Measurements from ENCODE around the gene LRIG3. TPM values are rescaled to one million over a fixed set of nuclear protein-coding genes. Genes with fewer than 3 reads are reported as not detected.
"Not testable (repeated sequence)": the region's sequence is repeated elsewhere in the genome, so short reads cannot be mapped to it uniquely, and the experiment has no call there.

Gene LRIG3
- total and polyA plus RNA-seq, 8 donors = 26.8 to 61.1 (median 40.6) TPM

- no peaks in the 10 kb centered on the region for H3K27me3 ChIP-seq
- no peaks in the 10 kb centered on the region for H3K4me1 ChIP-seq
- ATAC-seq (no peak), DNase-seq (no peak)
- H3K9me3 ChIP-seq = no peaks in the 10 kb centered on the region
- intact Hi-C loops (cut with DNase I) = no loop called here
- TF ChIP-seq, protein P1, sequence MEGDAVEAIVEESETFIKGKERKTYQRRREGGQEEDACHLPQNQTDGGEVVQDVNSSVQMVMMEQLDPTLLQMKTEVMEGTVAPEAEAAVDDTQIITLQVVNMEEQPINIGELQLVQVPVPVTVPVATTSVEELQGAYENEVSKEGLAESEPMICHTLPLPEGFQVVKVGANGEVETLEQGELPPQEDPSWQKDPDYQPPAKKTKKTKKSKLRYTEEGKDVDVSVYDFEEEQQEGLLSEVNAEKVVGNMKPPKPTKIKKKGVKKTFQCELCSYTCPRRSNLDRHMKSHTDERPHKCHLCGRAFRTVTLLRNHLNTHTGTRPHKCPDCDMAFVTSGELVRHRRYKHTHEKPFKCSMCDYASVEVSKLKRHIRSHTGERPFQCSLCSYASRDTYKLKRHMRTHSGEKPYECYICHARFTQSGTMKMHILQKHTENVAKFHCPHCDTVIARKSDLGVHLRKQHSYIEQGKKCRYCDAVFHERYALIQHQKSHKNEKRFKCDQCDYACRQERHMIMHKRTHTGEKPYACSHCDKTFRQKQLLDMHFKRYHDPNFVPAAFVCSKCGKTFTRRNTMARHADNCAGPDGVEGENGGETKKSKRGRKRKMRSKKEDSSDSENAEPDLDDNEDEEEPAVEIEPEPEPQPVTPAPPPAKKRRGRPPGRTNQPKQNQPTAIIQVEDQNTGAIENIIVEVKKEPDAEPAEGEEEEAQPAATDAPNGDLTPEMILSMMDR (IDR thresholded peaks at IDR 0.05) = no peak
- no peak overlapping the region for H3K4me3 ChIP-seq
- H3K36me3 ChIP-seq = peaks cover 5 to 7% of the 10 kb centered on the region in 2 donors
- no peak overlapping the region for H3K27ac ChIP-seq
These were observed 13.4 kb downstream of the LRIG3 start for GRCh38 chr12:58906917-58907316.

DNA sequence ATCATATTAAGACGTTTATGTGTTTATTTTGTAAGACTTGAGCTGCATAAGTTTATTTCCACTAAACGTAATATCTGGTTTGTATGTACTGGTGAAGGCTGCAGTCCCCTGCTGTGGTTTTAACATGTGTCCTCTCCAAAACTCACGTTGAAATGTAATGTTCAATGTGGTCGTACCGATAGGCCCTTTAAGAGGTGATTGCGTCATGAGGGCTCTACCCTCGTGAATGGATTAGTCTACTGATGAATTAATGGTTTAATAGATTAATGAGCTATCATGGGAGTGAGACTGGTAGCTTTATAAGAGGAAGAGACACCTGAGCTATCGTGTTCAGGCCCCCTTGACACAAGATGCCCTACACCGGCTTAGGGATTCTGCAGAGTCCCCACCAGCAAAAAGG lies 14.9 kb downstream of the LRIG3 start:
- ATAC-seq (no peak), DNase-seq (no peak)
- Histone ChIP-seq H3K4me1 (no peaks in the 10 kb centered on the region), H3K27ac (no peak overlapping the region), H3K36me3 (peaks cover 5 to 7% of the 10 kb centered on the region in 2 donors), H3K9me3 (no peaks in the 10 kb centered on the region), H3K27me3 (no peaks in the 10 kb centered on the region), H3K4me3 (no peak overlapping the region)
- intact Hi-C loops (cut with DNase I) = no loop called here
- TF ChIP-seq, protein P1 (IDR thresholded peaks at IDR 0.05) = no peak

GRCh38 chr12:58902726-58903125 lies 17.6 kb downstream of the LRIG3 start:
- H3K4me1 ChIP-seq; H3K27ac ChIP-seq; DNase-seq; ATAC-seq; intact Hi-C loops (cut with DNase I); H3K4me3 ChIP-seq; H3K36me3 ChIP-seq; H3K9me3 ChIP-seq; H3K27me3 ChIP-seq: not testable (repeated sequence)

GRCh38 chr12:58901664-58902063 lies 18.6 kb downstream of the LRIG3 start:
- no peaks in the 10 kb centered on the region for H3K27me3 ChIP-seq
- no peaks in the 10 kb centered on the region for H3K4me1 ChIP-seq
- DNase-seq (no peak), ATAC-seq (no peak)
- TF ChIP-seq, protein P1 (IDR thresholded peaks at IDR 0.05) = no peak
- no peak overlapping the region for H3K27ac ChIP-seq
- intact Hi-C loops (cut with DNase I) = no loop called here
- peaks cover 5 to 7% of the 10 kb centered on the region in 2 donors for H3K36me3 ChIP-seq
- H3K4me3 ChIP-seq = no peak overlapping the region
- H3K9me3 ChIP-seq = no peaks in the 10 kb centered on the region

- intact Hi-C loops (cut with DNase I) = no loop called here
- no peak for ATAC-seq
- no peaks in the 10 kb centered on the region for H3K9me3 ChIP-seq
- no peak overlapping the region for H3K27ac ChIP-seq
- no peaks in the 10 kb centered on the region for H3K36me3 ChIP-seq
- no peaks in the 10 kb centered on the region for H3K27me3 ChIP-seq
- H3K4me1 ChIP-seq = peaks cover 0 to 13% of the 10 kb centered on the region in 2 donors
- no peak for DNase-seq
- TF ChIP-seq, protein P1 (IDR thresholded peaks at IDR 0.05) = no peak
- no peak overlapping the region for H3K4me3 ChIP-seq
These were observed 22.3 kb downstream of the LRIG3 start for GRCh38 chr12:58897969-58898368.

DNA sequence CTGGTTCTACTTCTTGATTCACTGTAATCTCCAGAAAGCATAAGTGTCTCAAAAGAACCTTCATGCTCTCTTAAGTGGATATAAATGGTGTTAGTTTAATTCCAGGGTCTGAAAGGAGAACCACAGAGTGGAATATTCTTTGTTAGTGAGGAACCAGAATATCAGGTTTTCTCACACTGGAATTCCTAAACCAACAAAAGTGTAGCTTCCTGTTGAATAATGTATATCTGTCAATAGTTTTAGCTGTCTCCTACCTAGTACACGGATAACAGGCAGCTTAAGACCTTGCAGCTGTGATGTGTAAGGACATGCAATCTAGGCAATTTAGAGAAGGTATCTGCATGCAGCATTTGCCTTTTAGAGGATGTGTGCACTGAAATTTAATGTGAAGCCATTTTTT lies 24.0 kb downstream of the LRIG3 start:
- peaks cover 0 to 14% of the 10 kb centered on the region in 2 donors for H3K4me1 ChIP-seq
- TF ChIP-seq, protein P1 (IDR thresholded peaks at IDR 0.05) = no peak
- ATAC-seq (peak; percentile 75), DNase-seq (no peak)
- H3K27ac ChIP-seq = no peak overlapping the region
- H3K36me3 ChIP-seq = no peaks in the 10 kb centered on the region
- H3K9me3 ChIP-seq = no peaks in the 10 kb centered on the region
- intact Hi-C loops (cut with DNase I) = no loop called here
- H3K27me3 ChIP-seq = no peaks in the 10 kb centered on the region
- H3K4me3 ChIP-seq = no peak overlapping the region
